GM12801 (cell line): ENCODE results near the gene KCTD16.

ENCODE experiments used
- CTCF ChIP-seq: IDR thresholded peaks from one replicate; pipeline ENCODE4 v1.5.1; 2011; ENCODE audit warnings: control low read depth; ENCODE audit not compliant: insufficient read length; ENCODE audit errors: extremely low read depth

KCTD16 gene

GRCh38 chr5:144458216-144458615 lies 287.5 kb downstream of the KCTD16 start:
- TF ChIP-seq CTCF = no peak

GRCh38 chr5:144460600-144460999 lies 289.9 kb downstream of the KCTD16 start:
- TF ChIP-seq CTCF = no peak

GRCh38 chr5:144462577-144462976 lies 291.9 kb downstream of the KCTD16 start:
- no peak for TF ChIP-seq CTCF

GRCh38 chr5:144463481-144464223 lies 293.0 kb downstream of the KCTD16 start:
- no peak for TF ChIP-seq CTCF

GRCh38 chr5:144464306-144464705 lies 293.6 kb downstream of the KCTD16 start:
- no peak for TF ChIP-seq CTCF

GRCh38 chr5:144465441-144465840 lies 294.8 kb downstream of the KCTD16 start:
- TF ChIP-seq CTCF = no peak

- TF ChIP-seq CTCF = no peak
Measured at GRCh38 chr5:144467792-144468191, 297.1 kb downstream of the KCTD16 start.
